ENCODE measurements around the gene DNAJC8.

- no peak for TF ChIP-seq CTCF (conservative IDR thresholded peaks at IDR 0.05; ENCODE audit: low read depth, low read length)
- TF ChIP-seq EZH2 (IDR thresholded peaks at IDR 0.05; ENCODE audit: borderline replicate concordance, low read depth, low read length, poor library complexity, severe bottlenecking), result no peak
Observed at GRCh38 chr1:28272215-28272852, 39.5 kb upstream of the DNAJC8 start.
